HEK293 (cell line): ENCODE data around the gene NUP153.

ENCODE experiments used
- OSR2 ChIP-seq: fragments of 450-650 bp; formaldehyde crosslinking; IDR thresholded peaks from 2 replicates; pipeline ENCODE4 v1.5.1; 2016; ENCODE audit warnings: missing biosample characterization, missing genetic modification characterization
- PATZ1 ChIP-seq: fragments of 450-650 bp; formaldehyde crosslinking; IDR thresholded peaks from 2 replicates; pipeline ENCODE4 v1.5.1; 2016; ENCODE audit warnings: missing biosample characterization, missing genetic modification characterization
- PRDM1 ChIP-seq: fragments of 450-650 bp; formaldehyde crosslinking; IDR thresholded peaks from 2 replicates; pipeline ENCODE4; 2016; ENCODE audit warnings: missing biosample characterization, missing genetic modification characterization
- PRDM2 ChIP-seq: fragments of 450-650 bp; formaldehyde crosslinking; IDR thresholded peaks from 2 replicates; pipeline ENCODE4 v1.5.1; 2016; ENCODE audit warnings: missing biosample characterization, missing genetic modification characterization, borderline replicate concordance
- SCRT1 ChIP-seq: fragments of 450-650 bp; formaldehyde crosslinking; IDR thresholded peaks from 2 replicates; pipeline ENCODE4 v1.5.1; 2016; ENCODE audit warnings: missing biosample characterization, missing genetic modification characterization, borderline replicate concordance
- SP7 ChIP-seq: fragments of 450-650 bp; formaldehyde crosslinking; IDR thresholded peaks from 2 replicates; pipeline ENCODE4 v1.5.1; 2016; ENCODE audit warnings: missing biosample characterization, missing genetic modification characterization
- ZBTB21 ChIP-seq: fragments of 450-650 bp; formaldehyde crosslinking; IDR thresholded peaks from 2 replicates; pipeline ENCODE4 v1.5.1; 2017; ENCODE audit warnings: missing biosample characterization, missing genetic modification characterization
- ZNF146 ChIP-seq: fragments of 450-650 bp; formaldehyde crosslinking; IDR thresholded peaks from 2 replicates; pipeline ENCODE4 v1.5.1; 2016; ENCODE audit warnings: missing biosample characterization, missing genetic modification characterization
- ZNF184 ChIP-seq: fragments of 450-650 bp; IDR thresholded peaks from 2 replicates; pipeline ENCODE4 v1.5.1; 2018; ENCODE audit warnings: missing biosample characterization, mild to moderate bottlenecking, missing genetic modification characterization
- ZNF362 ChIP-seq: fragments of 450-650 bp; formaldehyde crosslinking; IDR thresholded peaks from 2 replicates; pipeline ENCODE4 v1.5.1; 2016; ENCODE audit warnings: missing biosample characterization, missing genetic modification characterization
- ZNF394 ChIP-seq: fragments of 450-650 bp; formaldehyde crosslinking; IDR thresholded peaks from 2 replicates; pipeline ENCODE4 v1.5.1; 2016; ENCODE audit warnings: missing biosample characterization, missing genetic modification characterization, mild to moderate bottlenecking, moderate library complexity, borderline replicate concordance
- ZNF600 ChIP-seq: fragments of 450-650 bp; formaldehyde crosslinking; IDR thresholded peaks from 2 replicates; pipeline ENCODE4 v1.5.1; 2016; ENCODE audit warnings: missing biosample characterization, missing genetic modification characterization
- ZNF639 ChIP-seq: fragments of 450-650 bp; formaldehyde crosslinking; IDR thresholded peaks from 2 replicates; pipeline ENCODE4 v1.5.1; 2016; ENCODE audit warnings: missing biosample characterization, missing genetic modification characterization
- ZNF664 ChIP-seq: fragments of 450-650 bp; formaldehyde crosslinking; IDR thresholded peaks from 2 replicates; pipeline ENCODE4 v1.5.1; 2016; ENCODE audit warnings: missing biosample characterization, missing genetic modification characterization
- TF ChIP-seq, protein P1 (sequence below): fragments of 450-650 bp; formaldehyde crosslinking; IDR thresholded peaks from 2 replicates; pipeline ENCODE4 v1.5.1; 2016; ENCODE audit warnings: missing biosample characterization, missing genetic modification characterization
- TF ChIP-seq, protein P2 (sequence below): fragments of 450-650 bp; formaldehyde crosslinking; conservative IDR thresholded peaks from 2 replicates; pipeline ENCODE4 v1.5.1; 2016; ENCODE audit warnings: low read depth, missing biosample characterization, missing genetic modification characterization
- TF ChIP-seq, protein P3 (sequence below): fragments of 450-650 bp; formaldehyde crosslinking; IDR thresholded peaks from 2 replicates; pipeline ENCODE4 v1.5.1; 2017; ENCODE audit warnings: missing biosample characterization, missing genetic modification characterization

The NUP153 gene

GRCh38 chr6:17714879-17715851 lies 8.4 kb upstream of the NUP153 start (continued):
- TF ChIP-seq ZNF394 (tag by site-specific recombination) = peak; percentile 38; the same call in 1 of the 2 replicates
- TF ChIP-seq ZNF362 (tag by site-specific recombination) = no peak; the same call in 1 of the 2 replicates
- TF ChIP-seq, protein P1, sequence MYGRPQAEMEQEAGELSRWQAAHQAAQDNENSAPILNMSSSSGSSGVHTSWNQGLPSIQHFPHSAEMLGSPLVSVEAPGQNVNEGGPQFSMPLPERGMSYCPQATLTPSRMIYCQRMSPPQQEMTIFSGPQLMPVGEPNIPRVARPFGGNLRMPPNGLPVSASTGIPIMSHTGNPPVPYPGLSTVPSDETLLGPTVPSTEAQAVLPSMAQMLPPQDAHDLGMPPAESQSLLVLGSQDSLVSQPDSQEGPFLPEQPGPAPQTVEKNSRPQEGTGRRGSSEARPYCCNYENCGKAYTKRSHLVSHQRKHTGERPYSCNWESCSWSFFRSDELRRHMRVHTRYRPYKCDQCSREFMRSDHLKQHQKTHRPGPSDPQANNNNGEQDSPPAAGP (tag by site-specific recombination) = peak; percentile 88
- TF ChIP-seq ZNF146 (tag by site-specific recombination) = no peak
- TF ChIP-seq PRDM1 (tag by site-specific recombination) = peak; percentile 97
- TF ChIP-seq, protein P2, sequence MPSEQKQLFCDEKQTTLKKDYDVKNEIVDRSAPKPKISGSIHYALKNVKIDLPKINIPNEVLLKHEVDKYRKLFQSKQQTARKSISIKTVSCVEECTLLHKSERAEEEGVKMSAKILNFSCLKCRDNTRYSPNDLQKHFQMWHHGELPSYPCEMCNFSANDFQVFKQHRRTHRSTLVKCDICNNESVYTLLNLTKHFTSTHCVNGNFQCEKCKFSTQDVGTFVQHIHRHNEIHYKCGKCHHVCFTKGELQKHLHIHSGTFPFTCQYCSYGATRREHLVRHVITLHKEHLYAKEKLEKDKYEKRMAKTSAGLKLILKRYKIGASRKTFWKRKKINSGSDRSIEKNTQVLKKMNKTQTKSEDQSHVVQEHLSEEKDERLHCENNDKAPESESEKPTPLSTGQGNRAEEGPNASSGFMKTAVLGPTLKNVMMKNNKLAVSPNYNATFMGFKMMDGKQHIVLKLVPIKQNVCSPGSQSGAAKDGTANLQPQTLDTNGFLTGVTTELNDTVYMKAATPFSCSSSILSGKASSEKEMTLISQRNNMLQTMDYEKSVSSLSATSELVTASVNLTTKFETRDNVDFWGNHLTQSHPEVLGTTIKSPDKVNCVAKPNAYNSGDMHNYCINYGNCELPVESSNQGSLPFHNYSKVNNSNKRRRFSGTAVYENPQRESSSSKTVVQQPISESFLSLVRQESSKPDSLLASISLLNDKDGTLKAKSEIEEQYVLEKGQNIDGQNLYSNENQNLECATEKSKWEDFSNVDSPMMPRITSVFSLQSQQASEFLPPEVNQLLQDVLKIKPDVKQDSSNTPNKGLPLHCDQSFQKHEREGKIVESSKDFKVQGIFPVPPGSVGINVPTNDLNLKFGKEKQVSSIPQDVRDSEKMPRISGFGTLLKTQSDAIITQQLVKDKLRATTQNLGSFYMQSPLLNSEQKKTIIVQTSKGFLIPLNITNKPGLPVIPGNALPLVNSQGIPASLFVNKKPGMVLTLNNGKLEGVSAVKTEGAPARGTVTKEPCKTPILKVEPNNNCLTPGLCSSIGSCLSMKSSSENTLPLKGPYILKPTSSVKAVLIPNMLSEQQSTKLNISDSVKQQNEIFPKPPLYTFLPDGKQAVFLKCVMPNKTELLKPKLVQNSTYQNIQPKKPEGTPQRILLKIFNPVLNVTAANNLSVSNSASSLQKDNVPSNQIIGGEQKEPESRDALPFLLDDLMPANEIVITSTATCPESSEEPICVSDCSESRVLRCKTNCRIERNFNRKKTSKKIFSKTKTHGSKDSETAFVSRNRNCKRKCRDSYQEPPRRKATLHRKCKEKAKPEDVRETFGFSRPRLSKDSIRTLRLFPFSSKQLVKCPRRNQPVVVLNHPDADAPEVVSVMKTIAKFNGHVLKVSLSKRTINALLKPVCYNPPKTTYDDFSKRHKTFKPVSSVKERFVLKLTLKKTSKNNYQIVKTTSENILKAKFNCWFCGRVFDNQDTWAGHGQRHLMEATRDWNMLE (tag by site-specific recombination) = peak; percentile 48
- TF ChIP-seq, protein P3, sequence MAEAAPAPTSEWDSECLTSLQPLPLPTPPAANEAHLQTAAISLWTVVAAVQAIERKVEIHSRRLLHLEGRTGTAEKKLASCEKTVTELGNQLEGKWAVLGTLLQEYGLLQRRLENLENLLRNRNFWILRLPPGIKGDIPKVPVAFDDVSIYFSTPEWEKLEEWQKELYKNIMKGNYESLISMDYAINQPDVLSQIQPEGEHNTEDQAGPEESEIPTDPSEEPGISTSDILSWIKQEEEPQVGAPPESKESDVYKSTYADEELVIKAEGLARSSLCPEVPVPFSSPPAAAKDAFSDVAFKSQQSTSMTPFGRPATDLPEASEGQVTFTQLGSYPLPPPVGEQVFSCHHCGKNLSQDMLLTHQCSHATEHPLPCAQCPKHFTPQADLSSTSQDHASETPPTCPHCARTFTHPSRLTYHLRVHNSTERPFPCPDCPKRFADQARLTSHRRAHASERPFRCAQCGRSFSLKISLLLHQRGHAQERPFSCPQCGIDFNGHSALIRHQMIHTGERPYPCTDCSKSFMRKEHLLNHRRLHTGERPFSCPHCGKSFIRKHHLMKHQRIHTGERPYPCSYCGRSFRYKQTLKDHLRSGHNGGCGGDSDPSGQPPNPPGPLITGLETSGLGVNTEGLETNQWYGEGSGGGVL = 0 out of 2 replicates have a peak, but pooled peaks have one; percentile 23
- peak; percentile 75; the same call in 1 of the 2 replicates for TF ChIP-seq ZNF639
- peak; percentile 75 for TF ChIP-seq ZNF664 (tag by site-specific recombination)
- TF ChIP-seq PRDM2 = no peak
- TF ChIP-seq ZNF600 = peak; percentile 52; the same call in 1 of the 2 replicates
- TF ChIP-seq OSR2 (tag by site-specific recombination) = peak; percentile 52; the same call in 1 of the 2 replicates
- peak; percentile 77; the same call in 1 of the 2 replicates for TF ChIP-seq ZBTB21 (tag by site-specific recombination)
- peak; percentile 79 for TF ChIP-seq SP7 (tag by site-specific recombination)
- TF ChIP-seq PATZ1 (tag by site-specific recombination) = peak; percentile 58
- TF ChIP-seq SCRT1 (tag by site-specific recombination) = no peak
- TF ChIP-seq ZNF184 = peak; percentile 65; the same call in 1 of the 2 replicates
